Large intestine (tissue), 1 donor: Measurements from ENCODE around the gene GLB1L. TPM values are rescaled to one million over a fixed set of nuclear protein-coding genes. Genes with fewer than 3 reads are reported as not detected.

Source experiments
- polyA plus RNA-seq: library from polyadenylated mRNA; unstranded; fragments of 120-200 nt; gene quantifications from one replicate; pipeline ENCODE4 v1.2.1, GENCODE V29; 2013

Gene GLB1L
- polyA plus RNA-seq, 1 donor: 20.9 TPM

Other genes starting within 250 kb of the GLB1L start
- 3.4 TPM for gene CFAP65, start 203.9 kb downstream of the GLB1L start, polyA plus RNA-seq
- 68.4 TPM for gene IHH, start 184.5 kb downstream of the GLB1L start, polyA plus RNA-seq
- gene NHEJ1, start 84.6 kb downstream of the GLB1L start, polyA plus RNA-seq: 33.9 TPM
- gene SLC23A3, start 75.4 kb downstream of the GLB1L start, polyA plus RNA-seq: 6.2 TPM
- gene CNPPD1, start 68.5 kb downstream of the GLB1L start, polyA plus RNA-seq: 56.2 TPM
- 82.0 TPM for gene RETREG2, start 67.2 kb downstream of the GLB1L start, polyA plus RNA-seq
- gene ZFAND2B, start 38.7 kb downstream of the GLB1L start, polyA plus RNA-seq: 54.6 TPM
- 43.7 TPM for gene ABCB6, start 26.5 kb downstream of the GLB1L start, polyA plus RNA-seq
- 41.2 TPM for gene ATG9A, start 15.8 kb downstream of the GLB1L start, polyA plus RNA-seq
- gene ANKZF1, start 15.6 kb downstream of the GLB1L start, polyA plus RNA-seq: 65.8 TPM
- gene STK16, start within 50 bp of the GLB1L start, polyA plus RNA-seq: 36.2 TPM
- gene TUBA4B, start 7.8 kb upstream of the GLB1L start, polyA plus RNA-seq: not detected
- 25.6 TPM for gene TUBA4A, start 8.5 kb upstream of the GLB1L start, polyA plus RNA-seq
- gene DNAJB2, start 33.9 kb upstream of the GLB1L start, polyA plus RNA-seq: 46.9 TPM
- 9.2 TPM for gene PTPRN, start 64.0 kb upstream of the GLB1L start, polyA plus RNA-seq
- gene RESP18, start 87.3 kb upstream of the GLB1L start, polyA plus RNA-seq: 0.46 TPM
- 149 TPM for gene DNPEP, start 142.5 kb upstream of the GLB1L start, polyA plus RNA-seq
- 429 TPM for gene DES, start 172.9 kb upstream of the GLB1L start, polyA plus RNA-seq
- 35.1 TPM for gene SPEG, start 189.4 kb upstream of the GLB1L start, polyA plus RNA-seq